ENCODE measurements around the gene GANC.

GANC gene

GRCh38 chr15:42348083-42348482 lies 75.1 kb downstream of the GANC start:
- no peak for DNase-seq

GRCh38 chr15:42349186-42349585 lies 76.2 kb downstream of the GANC start:
- DNase-seq: no peak

- no peak for DNase-seq
These were observed 79.4 kb downstream of the GANC start for GRCh38 chr15:42352401-42352800.

- no peak for DNase-seq
These were observed 80.1 kb downstream of the GANC start for GRCh38 chr15:42353061-42353460.

GRCh38 chr15:42354824-42355223 lies 81.8 kb downstream of the GANC start:
- DNase-seq: no peak

GRCh38 chr15:42355291-42355690 lies 82.3 kb downstream of the GANC start:
- DNase-seq: no peak

GRCh38 chr15:42356851-42357250 lies 83.8 kb downstream of the GANC start:
- no peak for DNase-seq

GRCh38 chr15:42358141-42358540 lies 85.1 kb downstream of the GANC start:
- no peak for DNase-seq

- DNase-seq: no peak
These were observed 86.2 kb downstream of the GANC start, which contains the start of gene CAPN3 for GRCh38 chr15:42359249-42359648. Gene CAPN3, plus strand, starts transcription at chr15:42359501. Its CDS starts 305 bp downstream, at chr15:42359806.

- DNase-seq: no peak
These were observed 87.0 kb downstream of the GANC start for GRCh38 chr15:42359985-42360384.

- DNase-seq: no peak
These were observed 87.6 kb downstream of the GANC start for GRCh38 chr15:42360535-42361112.

- no peak for DNase-seq
These were observed 90.5 kb downstream of the GANC start for GRCh38 chr15:42363487-42363886.

- DNase-seq: no peak
These were observed 90.9 kb downstream of the GANC start for GRCh38 chr15:42363942-42364341.

- DNase-seq: no peak
These were observed 91.5 kb downstream of the GANC start for GRCh38 chr15:42364529-42364928.

- DNase-seq: no peak
These were observed 93.0 kb downstream of the GANC start for GRCh38 chr15:42365921-42366550.

- no peak for DNase-seq
These were observed 94.0 kb downstream of the GANC start for GRCh38 chr15:42367041-42367440.

- no peak for DNase-seq
These were observed 95.1 kb downstream of the GANC start for GRCh38 chr15:42368096-42368495.

GRCh38 chr15:42371096-42371495 lies 98.1 kb downstream of the GANC start:
- DNase-seq: no peak

- no peak for DNase-seq
These were observed 100.3 kb downstream of the GANC start for GRCh38 chr15:42373274-42373673.

- DNase-seq: no peak
These were observed 100.9 kb downstream of the GANC start for GRCh38 chr15:42373936-42374335.

- no peak for DNase-seq
These were observed 101.8 kb downstream of the GANC start for GRCh38 chr15:42374810-42375209.

- DNase-seq: no peak
These were observed 102.3 kb downstream of the GANC start for GRCh38 chr15:42375252-42375651.

- DNase-seq: no peak
These were observed 102.9 kb downstream of the GANC start for GRCh38 chr15:42375941-42376340.

GRCh38 chr15:42378011-42378410 lies 105.0 kb downstream of the GANC start:
- no peak for DNase-seq

- DNase-seq: no peak
These were observed 111.6 kb downstream of the GANC start for GRCh38 chr15:42384597-42384996.
